Left lung (tissue), 10 donors: ENCODE results near the gene TTYH1. TPM values are rescaled to one million over a fixed set of nuclear protein-coding genes. Genes with fewer than 3 reads are reported as not detected.

Experiments
- ATAC-seq: fragments of 200-7000 bp; cut with Tn5 transposase; one replicate; pipeline ENCODE4 v1.9.1; 2020; ENCODE audit warnings: moderate library complexity
- DNase-seq, 4 donors: peaks; one replicate each; pipeline ENCODE4 v3.0.0-alpha.2; 2013 to 2020
- H3K27ac ChIP-seq, 2 donors: fragments of 200-600 bp; sonication (generic) in 1 of 2; one replicate each; pipeline versions ENCODE4 v1.5.0 to v1.8.0; 2020 to 2021
- H3K27me3 ChIP-seq, 2 donors: fragments of 200-600 bp; sonication (generic) in 1 of 2; one replicate each; pipeline versions ENCODE4 v1.5.0 to v1.8.0; 2020 to 2021
- H3K36me3 ChIP-seq, 2 donors: fragments of 200-600 bp; sonication (generic) in 1 of 2; one replicate each; pipeline versions ENCODE4 v1.5.0 to v1.8.0; 2020 to 2021
- H3K4me1 ChIP-seq, 2 donors: fragments of 200-600 bp; one replicate each; pipeline ENCODE4 v1.8.0; 2021
- H3K4me3 ChIP-seq, 2 donors: fragments of 200-600 bp; sonication (generic) in 1 of 2; one replicate each; pipeline versions ENCODE4 v1.5.0 to v1.8.0; 2020 to 2021; ENCODE audit warnings: mild to moderate bottlenecking in 1 of 2
- H3K9me3 ChIP-seq, 2 donors: fragments of 200-600 bp; sonication (generic) in 1 of 2; one replicate each; pipeline versions ENCODE4 v1.5.0 to v1.8.0; 2020 to 2021
- intact Hi-C, 2 donors: fragments of 100-400 bp; cut with DNase I; formaldehyde crosslinking; loops; one replicate each; pipeline versions ENCODE4 v1.11.2 to v1.14.2; 2022
- polyA plus RNA-seq, 6 donors: library from polyadenylated mRNA; unstranded; fragments of 120-200 nt; gene quantifications; one replicate each; pipeline ENCODE4 v1.2.1, GENCODE V29; 2013; ENCODE audit not compliant: insufficient read length in 6 of 6
- total RNA-seq, 2 donors: library from RNA; stranded (reverse); fragmentation: NEBNext Ultra II Directional; extraction: Animal tissue kit (Norgen Biotek cat#: 25700); gene quantifications; one replicate each; pipeline ENCODE4 v1.2.1, GENCODE V29; 2021
- TF ChIP-seq, protein P1 (sequence below), 2 donors: fragments of 200-600 bp; sonication (generic) in 1 of 2; IDR thresholded peaks; one replicate each; pipeline versions ENCODE4 v1.5.0 to v1.8.0; 2021; ENCODE audit warnings: antibody characterized with exemption in 2 of 2
- donor health status: DM: no; HTN: yes; CAD: no.
- donor health status: DM: no; HTN: no; CAD: no.

TTYH1 gene
- total and polyA plus RNA-seq, 8 donors: 2.3 to 13.4 (median 4.7) TPM; not detected in 2

DNA sequence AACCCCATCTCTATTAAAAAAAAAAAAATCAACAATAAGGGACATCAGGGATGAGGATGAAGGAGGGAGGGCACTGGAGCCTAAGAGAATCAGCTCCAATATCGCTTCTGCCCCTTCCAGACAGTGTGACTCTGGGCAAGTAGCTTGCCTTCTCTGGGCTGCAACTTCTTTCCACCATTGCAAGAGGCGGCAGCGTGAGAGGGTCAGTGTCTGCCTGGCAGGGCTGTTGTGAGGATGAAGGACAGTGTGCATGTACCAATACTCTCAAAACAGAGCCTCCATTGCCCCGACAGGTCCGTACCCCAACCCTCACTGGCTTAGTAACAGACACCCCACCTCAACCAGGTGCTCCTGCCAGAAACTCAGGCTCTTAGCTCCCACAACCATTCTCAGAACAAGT lies 18.4 kb downstream of the TTYH1 start:
- ATAC-seq (no peak), DNase-seq (no peak)
- peaks cover 0 to 13% of the 10 kb centered on the region in 2 donors for H3K4me1 ChIP-seq
- H3K9me3 ChIP-seq: no peaks in the 10 kb centered on the region
- intact Hi-C loops: no loop called here
- H3K4me3 ChIP-seq: no peak overlapping the region
- no peak overlapping the region for H3K27ac ChIP-seq
- no peaks in the 10 kb centered on the region for H3K36me3 ChIP-seq
- H3K27me3 ChIP-seq: peaks cover 0 to 30% of the 10 kb centered on the region in 2 donors
- TF ChIP-seq, protein P1, sequence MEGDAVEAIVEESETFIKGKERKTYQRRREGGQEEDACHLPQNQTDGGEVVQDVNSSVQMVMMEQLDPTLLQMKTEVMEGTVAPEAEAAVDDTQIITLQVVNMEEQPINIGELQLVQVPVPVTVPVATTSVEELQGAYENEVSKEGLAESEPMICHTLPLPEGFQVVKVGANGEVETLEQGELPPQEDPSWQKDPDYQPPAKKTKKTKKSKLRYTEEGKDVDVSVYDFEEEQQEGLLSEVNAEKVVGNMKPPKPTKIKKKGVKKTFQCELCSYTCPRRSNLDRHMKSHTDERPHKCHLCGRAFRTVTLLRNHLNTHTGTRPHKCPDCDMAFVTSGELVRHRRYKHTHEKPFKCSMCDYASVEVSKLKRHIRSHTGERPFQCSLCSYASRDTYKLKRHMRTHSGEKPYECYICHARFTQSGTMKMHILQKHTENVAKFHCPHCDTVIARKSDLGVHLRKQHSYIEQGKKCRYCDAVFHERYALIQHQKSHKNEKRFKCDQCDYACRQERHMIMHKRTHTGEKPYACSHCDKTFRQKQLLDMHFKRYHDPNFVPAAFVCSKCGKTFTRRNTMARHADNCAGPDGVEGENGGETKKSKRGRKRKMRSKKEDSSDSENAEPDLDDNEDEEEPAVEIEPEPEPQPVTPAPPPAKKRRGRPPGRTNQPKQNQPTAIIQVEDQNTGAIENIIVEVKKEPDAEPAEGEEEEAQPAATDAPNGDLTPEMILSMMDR (IDR thresholded peaks at IDR 0.05): no peak

DNA sequence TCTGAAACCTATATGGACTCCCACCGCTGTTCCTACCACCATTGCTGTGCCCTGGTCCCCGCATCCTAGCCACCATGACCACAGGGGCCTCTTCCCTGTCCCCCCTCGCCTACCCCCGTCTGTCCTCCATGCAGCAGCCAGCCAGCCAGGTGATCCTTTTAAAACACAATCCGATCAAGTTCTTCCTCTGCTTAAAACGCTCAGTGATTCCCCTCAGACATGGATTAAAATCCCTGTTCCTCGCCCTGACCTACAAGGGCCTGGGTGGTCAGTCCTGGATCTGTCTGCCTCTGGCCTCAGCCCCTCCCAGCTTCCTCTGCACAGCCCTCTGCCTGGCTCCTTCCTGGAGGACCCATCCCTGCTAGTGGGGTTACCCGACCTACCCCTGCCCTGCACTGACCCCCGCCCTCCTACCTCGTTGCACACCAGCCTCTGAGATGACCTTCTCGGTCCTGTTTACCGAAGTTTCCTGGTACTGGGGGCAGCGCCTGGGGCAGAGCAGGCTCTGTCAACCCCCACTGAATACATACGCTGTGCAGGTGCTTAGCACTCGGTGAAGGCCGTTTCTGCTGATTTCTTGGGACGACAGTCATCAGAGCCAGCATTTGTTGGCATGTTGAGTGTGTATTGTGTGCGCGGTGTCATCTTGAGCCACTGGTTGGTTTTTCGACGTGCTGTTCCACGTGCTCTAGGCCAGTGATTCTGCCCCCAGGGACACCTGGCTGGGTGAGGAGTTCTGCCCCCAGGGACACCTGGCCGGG lies 19.0 kb downstream of the TTYH1 start:
- no peak for ATAC-seq
- Histone ChIP-seq H3K4me1 (peaks cover 0 to 13% of the 10 kb centered on the region in 2 donors), H3K27me3 (peaks cover 0 to 24% of the 10 kb centered on the region in 2 donors), H3K27ac (no peak overlapping the region), H3K36me3 (no peaks in the 10 kb centered on the region), H3K9me3 (no peaks in the 10 kb centered on the region), H3K4me3 (no peak overlapping the region)
- TF ChIP-seq, protein P1 (IDR thresholded peaks at IDR 0.05): no peak
- DNase-seq: no peak
- intact Hi-C loops: no loop called here

DNA sequence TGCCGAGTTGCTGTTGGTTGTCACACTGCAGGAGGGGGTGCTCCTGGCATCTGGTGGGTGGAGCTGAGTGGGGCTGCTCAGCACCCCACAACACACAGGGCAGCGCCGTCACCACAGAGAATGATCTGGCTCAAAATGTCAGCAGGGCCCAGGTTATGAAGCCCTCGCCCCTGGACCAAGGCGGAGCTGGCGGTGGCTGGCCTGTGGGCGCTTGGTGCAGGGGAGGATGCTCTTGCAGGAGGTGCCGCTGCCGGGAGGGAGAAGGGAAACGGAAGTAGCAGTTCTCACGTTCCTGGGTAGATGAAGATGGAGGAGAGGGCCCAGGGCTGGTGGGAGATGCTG lies 19.6 kb downstream of the TTYH1 start:
- H3K4me1 ChIP-seq: peaks cover 0 to 13% of the 10 kb centered on the region in 2 donors
- ATAC-seq: no peak
- no peaks in the 10 kb centered on the region for H3K36me3 ChIP-seq
- no peak overlapping the region for H3K27ac ChIP-seq
- intact Hi-C loops: no loop called here
- H3K9me3 ChIP-seq: no peaks in the 10 kb centered on the region
- no peak for DNase-seq
- no peak overlapping the region for H3K4me3 ChIP-seq
- TF ChIP-seq, protein P1 (IDR thresholded peaks at IDR 0.05): no peak
- H3K27me3 ChIP-seq: peaks cover 0 to 19% of the 10 kb centered on the region in 2 donors

DNA sequence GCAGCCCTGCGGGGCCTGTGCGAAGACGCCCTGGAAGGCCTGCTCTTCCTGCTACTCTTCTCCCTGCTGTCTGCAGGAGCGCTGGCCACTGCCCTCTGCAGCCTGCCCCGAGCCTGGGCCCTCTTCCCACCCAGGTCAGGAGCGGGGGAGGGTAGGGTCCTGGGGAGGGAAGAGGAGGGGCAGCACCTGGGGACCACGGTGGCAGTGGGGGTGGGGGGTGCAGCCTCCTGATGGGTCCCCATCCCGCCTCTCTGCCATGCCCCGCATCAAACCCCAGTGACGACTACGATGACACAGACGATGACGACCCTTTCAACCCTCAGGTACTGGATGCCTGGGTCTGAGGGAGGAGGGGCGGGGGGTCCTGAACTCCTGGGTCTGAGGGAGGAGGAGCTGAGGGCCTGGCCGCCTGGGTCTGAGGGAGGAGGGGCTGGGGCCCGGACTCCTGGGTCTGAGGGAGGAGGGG lies 20.3 kb downstream of the TTYH1 start:
- TF ChIP-seq, protein P1 (IDR thresholded peaks at IDR 0.05): no peak
- DNase-seq: no peak
- H3K27me3 ChIP-seq: peaks cover 0 to 11% of the 10 kb centered on the region in 2 donors
- H3K27ac ChIP-seq: no peak overlapping the region
- intact Hi-C loops: no loop called here
- peaks cover 0 to 10% of the 10 kb centered on the region in 2 donors for H3K4me1 ChIP-seq
- peaks cover 0 to 4% of the 10 kb centered on the region in 2 donors for H3K36me3 ChIP-seq
- no peaks in the 10 kb centered on the region for H3K9me3 ChIP-seq
- H3K4me3 ChIP-seq: no peak overlapping the region
- no peak for ATAC-seq

DNA sequence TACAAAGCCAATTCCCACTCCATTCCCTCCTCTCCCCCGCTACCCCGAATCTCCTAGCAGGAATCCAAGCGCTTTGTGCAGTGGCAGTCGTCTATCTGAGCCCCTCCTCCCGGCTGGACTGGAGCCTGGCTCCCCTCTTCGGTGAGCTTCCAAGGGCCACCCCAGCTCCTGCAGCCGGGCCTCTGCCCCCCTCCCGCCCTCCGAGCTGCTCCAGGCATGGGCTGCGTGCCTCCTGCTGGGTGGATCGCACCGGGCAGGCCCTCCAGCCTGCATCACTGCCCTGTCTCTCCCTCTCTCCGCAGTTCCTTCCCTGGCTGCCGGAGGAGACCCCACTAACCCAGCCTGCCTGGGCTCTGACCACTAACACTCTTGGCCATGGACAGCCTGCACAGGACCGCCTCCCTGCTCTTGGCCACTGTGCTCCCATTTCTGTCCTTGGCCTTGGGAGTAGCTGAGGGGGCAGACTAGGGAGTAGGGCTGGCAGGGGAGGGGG lies 20.8 kb downstream of the TTYH1 start:
- H3K9me3 ChIP-seq: no peaks in the 10 kb centered on the region
- H3K4me3 ChIP-seq: no peak overlapping the region
- no peak for DNase-seq
- no peak overlapping the region for H3K27ac ChIP-seq
- peaks cover 0 to 5% of the 10 kb centered on the region in 2 donors for H3K4me1 ChIP-seq
- H3K27me3 ChIP-seq: peaks cover 0 to 6% of the 10 kb centered on the region in 2 donors
- intact Hi-C loops: no loop called here
- ATAC-seq: no peak
- H3K36me3 ChIP-seq: peaks cover 0 to 7% of the 10 kb centered on the region in 2 donors
- TF ChIP-seq, protein P1 (IDR thresholded peaks at IDR 0.05): no peak
